ENCODE measurements around the gene RAD9B.

Gene RAD9B

DNA sequence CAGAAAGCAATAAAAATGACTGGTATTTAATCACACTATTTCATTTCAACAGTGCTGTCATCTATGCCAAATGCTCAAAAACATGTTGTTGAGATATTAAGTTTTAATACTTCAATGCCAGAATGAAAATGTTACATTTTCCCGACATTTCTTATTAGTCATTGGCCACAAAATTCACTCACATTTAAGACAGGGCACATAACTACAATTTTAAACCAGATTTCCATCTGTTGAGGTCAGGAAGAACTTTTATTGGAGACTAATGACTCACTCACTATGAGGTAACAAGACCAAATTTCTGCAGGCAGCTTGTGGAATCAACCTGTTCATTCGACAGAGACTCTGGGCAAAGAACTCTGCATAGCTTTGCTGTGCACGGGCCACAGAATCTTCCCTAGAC, 44.2 kb downstream of the RAD9B start:
- TF ChIP-seq CTCF (IDR thresholded peaks at IDR 0.05; ENCODE audit: low read depth, low read length, missing control alignments), result no peak
- no peak for DNase-seq (ENCODE audit: low read depth)
- no peak overlapping the region for H3K4me3 ChIP-seq (ENCODE audit: low read depth, low read length)

GRCh38 chr12:110547090-110547489, 45.0 kb downstream of the RAD9B start:
- H3K4me3 ChIP-seq (ENCODE audit: low read depth, low read length), result no peak overlapping the region
- TF ChIP-seq CTCF (IDR thresholded peaks at IDR 0.05; ENCODE audit: low read depth, low read length, missing control alignments), result no peak
- no peak for DNase-seq (ENCODE audit: low read depth)

DNA sequence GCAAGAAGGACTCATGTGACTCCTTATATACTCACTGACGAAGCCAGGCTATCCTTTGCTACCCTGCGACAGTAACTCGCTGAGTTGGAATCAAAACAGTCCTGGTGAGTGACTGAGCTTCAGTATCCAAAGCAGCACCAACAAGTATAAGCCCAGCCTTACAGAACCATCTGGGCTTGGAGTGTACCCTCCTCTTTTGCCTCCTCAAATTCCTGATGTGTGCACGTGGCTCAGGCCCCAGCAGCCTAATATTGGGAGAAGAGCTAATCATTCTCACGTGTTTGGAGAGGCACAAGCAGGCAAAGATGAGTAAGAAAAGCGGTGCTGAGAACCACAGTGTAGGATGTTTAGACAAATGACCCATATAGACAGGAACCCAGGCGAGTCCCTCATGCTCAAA, 46.5 kb downstream of the RAD9B start:
- no peak overlapping the region for H3K4me3 ChIP-seq (ENCODE audit: low read depth, low read length)
- no peak for DNase-seq (ENCODE audit: low read depth)
- no peak for TF ChIP-seq CTCF (IDR thresholded peaks at IDR 0.05; ENCODE audit: low read depth, low read length, missing control alignments)

DNA sequence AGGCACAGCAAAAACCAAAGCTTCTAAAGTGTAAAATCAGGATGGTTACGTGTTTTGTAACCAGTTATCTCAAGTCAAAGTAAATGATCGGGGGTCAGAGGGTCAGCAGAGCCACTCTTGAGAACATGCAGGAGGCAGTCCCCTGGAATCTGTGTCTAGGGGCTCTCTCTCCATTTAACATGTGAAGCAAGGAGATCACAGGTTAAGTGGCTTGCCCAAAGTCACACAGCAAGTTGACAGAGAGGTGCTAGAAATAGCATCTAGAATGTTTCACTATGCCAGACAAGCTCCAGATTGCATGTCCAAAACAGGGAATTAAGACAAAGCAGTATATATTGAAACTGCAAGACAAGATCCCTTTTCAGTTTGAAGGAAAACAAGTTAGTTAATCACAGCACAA, 47.6 kb downstream of the RAD9B start:
- TF ChIP-seq CTCF (IDR thresholded peaks at IDR 0.05; ENCODE audit: low read depth, low read length, missing control alignments), result no peak
- no peak for DNase-seq (ENCODE audit: low read depth)
- no peak overlapping the region for H3K4me3 ChIP-seq (ENCODE audit: low read depth, low read length)

GRCh38 chr12:110550981-110551380, 48.9 kb downstream of the RAD9B start:
- no peak overlapping the region for H3K4me3 ChIP-seq (ENCODE audit: low read depth, low read length)
- DNase-seq (ENCODE audit: low read depth), result no peak
- no peak for TF ChIP-seq CTCF (IDR thresholded peaks at IDR 0.05; ENCODE audit: low read depth, low read length, missing control alignments)

Data from GM12864 (cell line).